NCI-H1417 treated with DMSO at 0.1 percent for 48 hours (cell line): ENCODE measurements around the gene POLR3B.

Experiments
- DNase-seq: peaks from one replicate; lab custom pipeline; 2025; lab: John Stamatoyannopoulos, UW

Gene POLR3B

DNA sequence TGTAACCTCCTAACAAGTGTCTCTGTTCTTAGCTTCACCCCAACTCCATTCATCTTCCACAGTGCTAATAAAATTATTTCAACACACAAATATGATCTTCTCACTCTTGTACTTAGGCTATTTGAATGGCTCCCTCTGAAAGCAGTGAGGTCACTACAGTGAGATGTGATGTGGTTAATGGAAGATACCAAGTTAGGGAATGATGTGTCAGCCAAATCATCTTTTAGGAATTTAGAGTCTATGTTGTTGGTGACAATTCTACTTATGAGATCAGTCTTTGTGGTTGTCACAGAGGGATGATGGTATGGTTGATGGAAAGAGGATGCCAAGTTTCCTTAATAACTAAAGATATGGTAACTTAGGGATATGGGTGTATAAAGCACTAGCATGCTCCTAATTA is 57.6 kb downstream of the POLR3B start:
- DNase-seq = no peak

DNA sequence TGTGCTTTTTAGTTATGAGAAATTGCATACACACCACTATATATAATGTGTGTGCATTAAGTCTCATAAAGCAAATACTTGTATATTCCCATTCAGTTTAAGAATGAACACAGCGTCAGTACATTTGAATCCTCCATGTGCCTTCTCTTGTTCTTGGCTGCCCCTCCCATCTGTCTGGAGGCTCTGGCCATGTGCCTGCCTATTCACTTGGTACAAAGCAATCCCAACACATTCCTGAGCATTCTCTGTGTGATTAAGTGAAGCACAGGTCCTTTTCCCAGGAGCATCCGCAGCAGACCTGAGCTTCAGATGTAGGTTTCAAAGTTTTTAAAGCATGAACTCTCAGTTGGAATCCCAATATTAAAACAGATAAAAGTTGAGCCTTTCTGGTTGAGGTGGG is 58.7 kb downstream of the POLR3B start:
- DNase-seq = no peak

DNA sequence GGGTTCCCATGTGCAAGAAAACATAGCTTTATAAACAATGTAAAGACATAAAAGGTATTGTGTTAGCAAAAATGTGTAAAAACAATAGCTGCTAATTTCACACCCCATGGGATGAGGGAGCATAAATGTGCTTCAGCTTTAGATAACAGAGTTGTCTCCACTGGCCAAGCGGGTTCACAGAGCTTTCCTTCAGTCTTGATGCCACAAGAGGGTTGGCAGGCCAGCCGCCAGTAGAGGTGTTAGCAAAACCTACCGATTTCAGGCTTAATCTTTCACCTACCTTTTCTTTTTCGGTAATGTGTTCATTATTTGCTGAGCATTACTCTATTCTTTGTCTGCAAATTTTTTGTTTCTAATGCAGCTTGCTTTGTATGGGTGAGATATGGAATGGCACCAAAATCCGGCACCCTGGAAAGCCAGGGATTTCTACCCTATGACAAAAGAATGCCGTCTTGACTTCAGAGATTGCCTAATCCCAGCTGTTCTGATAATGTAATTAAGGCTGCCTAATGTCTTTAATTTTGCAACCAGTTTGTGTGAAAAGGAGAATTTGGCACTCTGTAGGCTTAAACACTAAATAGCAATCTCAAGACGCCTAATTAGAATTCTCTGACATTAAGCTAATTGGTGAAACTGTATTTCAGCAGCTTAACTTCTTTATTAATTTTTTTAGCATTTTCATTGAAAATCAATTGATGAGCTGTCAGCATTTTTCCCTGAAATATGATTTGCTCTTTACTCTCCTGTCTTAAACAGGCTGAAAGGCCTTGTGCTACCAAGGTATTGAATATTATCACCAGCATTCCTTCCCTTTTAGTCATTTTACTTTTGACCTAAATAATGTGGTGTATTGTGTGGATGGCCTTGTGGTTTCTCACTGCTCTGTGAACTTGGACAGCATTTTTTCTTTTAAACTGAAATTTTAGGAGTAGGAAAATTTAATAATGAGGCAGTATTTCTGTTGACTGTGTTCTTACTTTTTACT is 60.7 kb downstream of the POLR3B start:
- DNase-seq = no peak

DNA sequence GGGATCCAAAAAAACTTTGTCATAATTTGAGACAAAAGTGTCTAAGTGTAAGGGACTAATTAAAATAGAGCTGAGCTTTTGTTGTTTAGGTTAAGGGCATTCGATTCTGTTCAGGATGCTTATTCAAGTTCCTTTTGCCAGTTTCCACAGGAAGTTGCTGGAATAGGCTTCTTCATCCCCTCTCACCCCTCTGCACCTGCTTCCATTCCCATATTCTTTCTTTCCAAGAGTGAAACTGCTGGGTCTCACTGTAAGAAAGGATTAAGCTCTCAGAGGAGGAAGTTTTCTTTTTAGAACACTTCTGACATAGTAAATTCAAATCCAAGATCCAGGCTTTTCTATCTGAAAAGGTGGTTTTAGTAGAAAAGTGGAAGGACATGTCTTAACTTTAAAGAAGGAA is 61.4 kb downstream of the POLR3B start:
- no peak for DNase-seq

GRCh38 chr12:106423291-106423690 is 65.7 kb downstream of the POLR3B start:
- DNase-seq = no peak

DNA sequence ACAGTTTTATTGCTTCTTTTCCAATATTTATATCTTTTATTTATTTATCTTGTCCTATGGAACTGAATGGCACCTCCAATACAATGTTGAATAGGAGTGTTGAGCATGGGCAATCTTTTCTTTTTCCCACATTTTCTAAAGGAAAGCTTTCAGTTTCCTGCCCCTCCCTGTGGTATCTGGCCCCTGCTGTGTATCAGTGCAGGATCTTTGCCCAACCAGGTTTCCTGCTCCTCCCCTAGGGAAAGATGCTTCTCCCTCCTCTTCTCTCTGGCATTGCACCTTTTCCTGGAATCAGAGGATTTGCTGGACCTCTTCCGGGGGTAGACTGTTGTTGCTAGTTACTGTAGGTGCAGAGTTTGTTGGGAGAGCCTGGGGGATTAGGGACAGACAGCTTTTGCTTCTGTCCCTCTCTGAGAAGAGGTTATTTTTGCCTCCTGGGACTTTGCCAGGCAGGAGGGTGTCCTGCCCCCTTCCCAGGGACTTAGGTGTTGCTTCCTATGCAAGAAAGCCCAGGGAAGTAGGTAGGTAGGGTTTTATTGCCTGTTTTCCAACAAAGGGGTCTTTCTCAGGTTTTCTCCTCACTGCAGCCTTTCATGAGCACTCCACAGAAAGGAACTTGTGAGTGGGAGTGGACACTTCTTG is 67.6 kb downstream of the POLR3B start:
- DNase-seq = no peak

GRCh38 chr12:106427917-106428316 is 70.4 kb downstream of the POLR3B start:
- no peak for DNase-seq

DNA sequence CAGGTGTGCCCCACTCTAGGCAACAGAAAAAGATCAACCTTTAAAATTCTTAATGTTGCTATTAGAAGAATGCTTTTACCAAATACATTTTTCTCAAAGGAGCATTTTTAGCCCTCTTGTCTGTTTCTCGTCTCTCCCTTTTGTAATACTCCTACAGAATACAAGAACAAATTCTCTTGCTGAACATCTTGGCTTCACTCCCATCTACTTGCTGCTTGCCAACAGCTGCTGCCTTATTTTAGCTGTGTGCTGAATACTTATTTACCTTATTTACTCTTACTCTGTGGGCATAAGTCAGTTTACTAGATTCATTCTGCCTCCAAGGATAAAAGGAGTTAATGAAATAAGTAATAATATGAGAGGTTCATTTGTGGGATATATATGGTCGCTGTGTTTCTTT is 70.8 kb downstream of the POLR3B start:
- no peak for DNase-seq

DNA sequence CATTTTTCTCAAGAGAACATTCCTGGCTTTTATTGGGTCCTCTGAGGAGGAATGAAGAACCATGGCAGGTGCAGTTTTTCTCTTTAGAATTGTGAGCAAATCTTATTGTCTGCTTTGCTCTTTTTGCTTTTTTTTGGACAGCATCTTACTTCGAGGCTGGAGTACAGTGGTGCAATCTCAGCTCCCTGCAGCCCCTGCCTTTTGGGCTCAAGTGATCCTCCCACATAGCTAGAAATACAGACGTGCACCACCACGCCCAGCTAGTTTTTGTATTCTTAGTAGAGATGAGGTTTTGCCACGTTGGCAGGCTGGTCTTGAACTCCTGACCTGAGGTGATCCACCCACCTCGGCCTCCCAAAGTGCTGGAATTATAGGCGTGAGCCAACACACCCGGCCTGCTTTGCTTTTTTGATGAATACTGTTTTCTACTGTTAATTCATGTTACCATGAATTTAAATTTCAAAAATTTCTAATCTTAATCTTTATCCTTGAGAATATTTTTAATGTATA is 71.5 kb downstream of the POLR3B start:
- no peak for DNase-seq

- no peak for DNase-seq
Observed at GRCh38 chr12:106429636-106430035, 72.1 kb downstream of the POLR3B start.

GRCh38 chr12:106431839-106432411 is 74.4 kb downstream of the POLR3B start:
- no peak for DNase-seq

DNA sequence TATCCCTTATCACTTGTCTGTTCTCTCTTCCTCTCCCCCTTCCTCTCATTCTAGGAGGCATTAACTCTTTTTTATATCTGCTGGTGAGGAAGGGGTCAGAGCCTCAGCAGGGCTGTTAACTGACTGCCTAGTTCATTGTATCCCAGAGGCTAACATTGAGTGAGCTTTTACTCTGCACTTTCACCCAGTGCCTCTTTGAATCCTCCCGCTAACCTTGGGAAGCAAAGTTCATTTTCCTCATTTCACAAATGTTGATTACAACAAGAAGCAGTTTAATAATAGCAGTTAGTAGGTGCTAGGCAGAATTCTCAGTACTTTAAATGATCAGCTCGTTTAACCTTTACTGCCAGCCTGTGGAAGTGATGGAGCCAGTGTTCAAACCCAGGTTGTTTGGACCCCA is 75.5 kb downstream of the POLR3B start:
- DNase-seq = no peak

DNA sequence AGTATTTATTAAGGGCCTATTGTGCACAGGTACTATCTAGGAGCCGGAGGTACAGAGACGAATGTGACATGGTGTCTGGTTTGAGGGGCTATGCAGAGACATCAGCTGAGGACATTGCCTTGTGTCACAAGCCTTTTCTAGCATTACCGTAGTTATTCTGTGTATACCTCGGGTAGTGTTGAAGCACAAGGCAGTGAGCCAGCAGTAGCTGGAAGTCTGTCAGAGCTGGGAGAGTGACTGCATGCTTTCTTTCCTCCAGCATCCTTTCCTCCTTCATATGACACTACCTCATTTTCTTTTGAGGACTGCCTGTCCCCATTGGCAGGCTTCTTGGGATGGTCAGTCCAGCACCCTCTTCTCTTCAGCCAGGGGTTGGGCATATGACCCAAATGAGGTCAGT is 77.0 kb downstream of the POLR3B start:
- DNase-seq = no peak

DNA sequence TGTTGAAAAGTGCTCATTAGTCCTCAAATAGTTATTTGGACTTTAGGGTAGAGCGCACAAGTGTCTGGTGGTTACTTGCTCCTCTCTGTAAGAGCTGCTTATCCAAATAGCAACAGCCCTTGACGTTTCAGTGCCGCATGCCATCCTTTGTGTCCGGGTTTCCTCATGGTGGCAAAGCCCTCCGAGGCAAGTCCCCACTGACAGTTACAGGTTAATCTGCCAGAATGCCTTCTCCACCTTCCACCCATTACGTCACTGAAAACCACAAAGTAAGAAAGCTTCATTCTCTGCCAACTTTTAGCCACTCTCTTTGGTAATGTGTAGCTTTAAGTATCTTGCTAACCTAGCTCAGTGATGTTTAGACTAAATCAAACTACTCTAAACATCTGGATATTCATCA is 78.6 kb downstream of the POLR3B start:
- DNase-seq = no peak

DNA sequence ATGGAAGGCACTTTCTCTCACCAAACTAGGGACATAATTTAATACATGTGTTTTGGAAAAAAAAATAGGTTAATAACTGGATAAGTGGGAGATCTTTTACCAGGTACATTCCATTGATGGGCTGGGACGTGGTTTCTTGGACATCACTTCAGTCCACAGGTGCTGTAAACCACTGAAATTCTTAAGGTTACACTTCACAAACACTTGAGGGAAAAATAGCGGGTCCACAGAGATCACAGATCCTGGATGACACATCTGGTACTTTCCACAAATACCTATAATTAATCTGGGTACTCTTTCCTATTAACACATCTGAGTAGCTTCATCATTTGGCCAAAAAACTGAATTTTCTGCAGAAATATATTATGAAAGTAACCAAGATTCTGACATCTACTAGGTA is 85.0 kb downstream of the POLR3B start:
- DNase-seq = no peak

GRCh38 chr12:106445053-106445452 is 87.5 kb downstream of the POLR3B start:
- DNase-seq = no peak

GRCh38 chr12:106445959-106446358 is 88.4 kb downstream of the POLR3B start:
- DNase-seq = no peak

GRCh38 chr12:106446419-106447092 is 89.0 kb downstream of the POLR3B start:
- DNase-seq = peak; percentile 66

DNA sequence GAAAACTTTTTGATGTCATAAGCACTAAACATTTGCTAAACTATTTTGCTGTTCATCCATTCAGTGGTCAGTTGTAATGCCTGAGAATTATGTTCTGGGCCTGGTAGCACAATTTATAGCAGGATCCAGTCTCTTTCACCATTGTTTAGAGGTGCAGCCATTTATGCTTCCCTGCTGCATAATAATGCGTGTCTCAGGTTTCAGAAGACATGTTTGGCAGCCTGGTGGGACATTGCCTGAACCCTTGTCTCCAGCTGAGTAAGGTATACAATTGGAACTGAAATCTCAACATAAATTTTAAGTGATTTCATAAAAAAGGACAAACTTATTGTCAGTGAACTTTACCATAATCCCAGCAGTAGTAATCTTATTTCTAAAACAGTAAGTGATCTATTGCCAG is 94.8 kb downstream of the POLR3B start:
- no peak for DNase-seq

DNA sequence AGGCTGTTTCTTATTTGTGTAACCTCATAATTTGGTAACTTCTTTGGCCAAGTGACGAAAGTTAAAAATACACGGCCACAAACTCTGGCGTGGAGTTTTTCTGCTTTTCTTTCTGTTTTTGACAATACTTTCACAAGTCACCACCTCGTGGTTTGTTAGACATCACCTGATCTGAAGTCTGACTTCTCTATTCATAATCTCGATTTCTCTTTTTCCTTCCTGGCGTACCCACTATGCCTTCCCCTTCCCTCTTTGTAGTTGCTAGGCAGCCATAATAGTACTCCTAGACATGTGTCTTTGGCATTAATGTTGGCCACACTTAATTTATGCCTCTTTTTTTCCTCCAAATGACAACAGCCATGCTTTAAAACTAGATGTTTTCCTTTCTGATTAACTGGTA is 97.6 kb downstream of the POLR3B start:
- no peak for DNase-seq

DNA sequence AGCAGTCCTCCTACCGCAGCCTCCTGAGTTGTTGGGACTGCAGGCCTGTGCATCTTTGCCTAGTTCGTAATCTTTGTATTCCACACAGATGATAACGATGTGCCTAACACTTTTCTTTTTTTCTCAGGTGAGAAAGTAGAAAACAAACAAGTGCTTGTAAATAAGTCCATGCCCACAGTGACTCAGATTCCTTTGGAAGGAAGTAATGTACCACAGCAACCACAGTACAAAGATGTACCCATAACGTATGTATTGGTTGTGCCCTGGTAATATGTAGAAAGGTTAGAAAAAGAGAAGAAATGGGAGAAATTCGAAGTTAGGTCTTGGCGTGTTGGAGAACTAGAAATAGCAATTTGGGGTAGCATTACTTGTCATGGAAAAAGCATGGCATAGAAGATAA is 101.6 kb downstream of the POLR3B start:
- no peak for DNase-seq

GRCh38 chr12:106459534-106459933 is 102.0 kb downstream of the POLR3B start:
- DNase-seq = no peak
